Karpas-422 (cell line): ENCODE measurements around the gene PARP6. TPM values are rescaled to one million over a fixed set of nuclear protein-coding genes. Genes with fewer than 3 reads are reported as not detected.

ENCODE experiments used
- DNase-seq: peaks from one replicate; pipeline ENCODE4 v3.0.0-alpha.2; 2015
- H2AFZ ChIP-seq: fragments of 200-600 bp; sonication (generic); 2 replicates; pipeline ENCODE4 v1.6.1; 2014; ENCODE audit warnings: antibody characterized with exemption, low read length, mixed read lengths
- H3K27ac ChIP-seq: fragments of 200-600 bp; sonication (generic); 2 replicates; pipeline ENCODE4 v1.5.1; 2014; ENCODE audit warnings: mild to moderate bottlenecking, low read length, moderate library complexity
- H3K27me3 ChIP-seq: fragments of 200-600 bp; sonication (generic); 2 replicates; pipeline ENCODE4 v1.6.1; 2014; ENCODE audit warnings: low read length, mixed read lengths
- H3K36me3 ChIP-seq: fragments of 200-600 bp; sonication (generic); 2 replicates; pipeline ENCODE4 v1.6.1; 2014; ENCODE audit warnings: low read length, mixed read lengths; ENCODE audit not compliant: insufficient read depth
- H3K4me1 ChIP-seq: fragments of 200-600 bp; sonication (generic); 2 replicates; pipeline ENCODE4 v1.6.1; 2014; ENCODE audit warnings: mild to moderate bottlenecking, low read length, mixed read lengths
- H3K4me2 ChIP-seq: fragments of 200-600 bp; sonication (generic); 2 replicates; pipeline ENCODE4 v1.6.1; 2014; ENCODE audit warnings: low read length, low read depth, mild to moderate bottlenecking; ENCODE audit not compliant: poor library complexity, severe bottlenecking
- H3K4me3 ChIP-seq: fragments of 200-600 bp; sonication (generic); 2 replicates; pipeline ENCODE4 v1.5.1; 2014; ENCODE audit warnings: mild to moderate bottlenecking, antibody characterized with exemption, low read length, mixed read lengths
- H3K79me2 ChIP-seq: fragments of 200-600 bp; sonication (generic); 2 replicates; pipeline ENCODE4 v1.6.1; 2014; ENCODE audit warnings: mild to moderate bottlenecking, low read length, mixed read lengths
- H3K9ac ChIP-seq: fragments of 200-600 bp; sonication (generic); 2 replicates; pipeline ENCODE4 v1.6.0; 2014; ENCODE audit warnings: low read length
- H3K9me2 ChIP-seq: fragments of 200-600 bp; sonication (generic), shearing (Covaris generic); replicated peaks from 2 replicates; pipeline ENCODE4 v1.6.0; 2014; ENCODE audit warnings: mild to moderate bottlenecking, low read length, moderate library complexity; ENCODE audit not compliant: insufficient read depth
- H3K9me3 ChIP-seq: fragments of 300-700, 200-600 bp; sonication (generic); 2 replicates; pipeline ENCODE4 v1.6.1; 2014; ENCODE audit warnings: low read length, mixed read lengths
- H4K20me1 ChIP-seq: fragments of 200-600 bp; sonication (generic); 2 replicates; pipeline ENCODE4 v1.6.1; 2014; ENCODE audit warnings: mild to moderate bottlenecking, antibody characterized with exemption, low read length, low read depth; ENCODE audit not compliant: insufficient read depth
- total RNA-seq: library from RNA; depleted of rRNA; stranded (reverse); fragments of >200 nt; shearing (Covaris generic); gene quantifications from 2 replicates; pipeline ENCODE4 v1.2.3, GENCODE V29; 2014; ENCODE audit warnings: low replicate concordance

Gene PARP6
- total RNA-seq, 1 experiment from 2014 or later: 82.0 TPM

DNA sequence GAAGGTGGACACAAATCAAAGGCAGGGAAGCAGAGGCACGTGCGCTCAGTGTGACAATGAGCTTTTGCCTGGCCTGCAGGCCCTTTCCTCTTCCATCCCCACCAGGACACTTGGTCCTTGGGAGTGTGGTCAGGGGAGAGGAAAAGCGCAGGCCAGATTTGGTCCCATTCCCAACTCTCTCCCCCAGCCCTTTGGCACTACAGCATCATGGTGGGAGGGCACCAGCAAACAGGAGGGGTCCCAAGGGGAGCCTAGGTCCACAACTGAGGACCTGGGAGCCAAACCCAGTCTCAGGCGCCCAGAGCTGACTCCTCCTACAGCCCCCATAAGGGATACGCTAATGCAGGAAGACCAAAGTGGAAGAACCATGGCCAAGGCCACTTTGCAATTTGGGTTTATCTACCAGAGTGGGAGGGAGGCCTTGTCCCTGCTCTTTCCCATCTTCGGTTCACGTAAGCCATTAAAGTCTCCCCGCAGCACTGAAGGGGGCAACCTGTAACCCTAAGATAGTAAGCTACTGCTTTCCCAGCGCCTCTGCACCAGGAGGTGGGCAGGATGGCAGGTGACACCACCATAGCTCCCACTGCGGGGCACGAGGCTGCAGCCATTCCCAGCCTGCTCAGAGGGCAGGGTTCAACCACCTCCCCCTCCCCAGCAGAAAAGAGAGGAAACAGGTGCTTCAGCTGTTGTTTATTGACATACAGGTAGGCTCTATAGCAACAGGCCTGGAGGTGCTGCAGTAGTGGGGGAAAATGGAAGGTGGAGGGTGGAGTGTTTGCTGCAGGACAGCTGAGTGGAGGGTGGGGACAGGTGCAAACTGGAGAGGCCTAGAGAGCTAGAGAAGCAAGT is 73.8 kb downstream of the PARP6 start:
- no peak for DNase-seq
- Histone ChIP-seq H3K9ac (no peak overlapping the region), H3K4me2 (no peak overlapping the region), H3K36me3 (peaks cover 49% of the 10 kb centered on the region), H3K79me2 (no peaks in the 10 kb centered on the region), H3K4me1 (0 out of 2 replicates have a peak, but pooled peaks cover 2% of the 10 kb centered on the region), H2AFZ (no peak overlapping the region), H3K27ac (no peak overlapping the region), H3K9me3 (no peaks in the 10 kb centered on the region), H3K27me3 (no peaks in the 10 kb centered on the region), H3K4me3 (no peak overlapping the region), H4K20me1 (peaks cover 36% of the 10 kb centered on the region), H3K9me2 (no peaks in the 10 kb centered on the region)

- H3K36me3 ChIP-seq: peaks cover 41% of the 10 kb centered on the region
- no peak within 1 kb of the TSS for H3K4me3 ChIP-seq
- 0 out of 2 replicates have a peak, but pooled peaks cover 2% of the 10 kb centered on the region for H3K4me1 ChIP-seq
- no peak within 1 kb of the TSS for H3K4me2 ChIP-seq
- H3K9me3 ChIP-seq: no peaks in the 10 kb centered on the region
- H2AFZ ChIP-seq: no peak within 1 kb of the TSS
- H4K20me1 ChIP-seq: peaks cover 28% of the 10 kb centered on the region
- no peaks in the 10 kb centered on the region for H3K79me2 ChIP-seq
- no peaks in the 10 kb centered on the region for H3K27me3 ChIP-seq
- no peak within 1 kb of the TSS for H3K27ac ChIP-seq
- no peak within 1 kb of the TSS for H3K9ac ChIP-seq
- no peaks in the 10 kb centered on the region for H3K9me2 ChIP-seq
- DNase-seq: no peak
These were observed 74.6 kb downstream of the PARP6 start, which contains the start of gene GRAMD2A for GRCh38 chr15:72197460-72198355. Gene GRAMD2A (minus strand): TSS chr15:72197787.

DNA sequence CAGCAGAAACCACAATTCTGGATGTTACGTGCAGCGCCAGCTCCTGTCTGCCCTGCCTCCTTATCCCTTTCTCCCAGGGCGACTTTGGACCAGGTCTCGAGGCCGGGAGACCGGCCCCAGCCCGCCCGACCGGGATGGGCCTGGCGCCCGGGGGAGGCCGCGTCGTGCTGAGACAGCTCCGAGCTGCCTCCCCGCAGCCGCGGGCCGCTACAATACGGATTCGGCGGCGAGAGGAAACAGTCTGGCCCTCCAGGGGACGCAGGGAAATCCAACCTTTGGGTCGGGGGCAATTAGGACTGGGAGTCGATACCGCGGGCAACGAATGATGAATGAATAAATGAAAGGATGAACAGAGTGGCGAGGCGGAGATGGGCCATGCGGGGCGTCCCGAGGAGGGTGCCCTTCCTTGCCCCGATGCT is 75.3 kb downstream of the PARP6 start:
- Histone ChIP-seq H3K4me2 (no peak overlapping the region), H4K20me1 (peaks cover 21% of the 10 kb centered on the region), H3K4me3 (no peak overlapping the region), H3K4me1 (0 out of 2 replicates have a peak, but pooled peaks cover 2% of the 10 kb centered on the region), H3K79me2 (no peaks in the 10 kb centered on the region), H3K27ac (no peak overlapping the region), H3K36me3 (peaks cover 34% of the 10 kb centered on the region), H3K27me3 (no peaks in the 10 kb centered on the region), H3K9me3 (no peaks in the 10 kb centered on the region), H3K9ac (no peak overlapping the region), H2AFZ (no peak overlapping the region), H3K9me2 (no peaks in the 10 kb centered on the region)
- no peak for DNase-seq

- Histone ChIP-seq H3K4me1 (0 out of 2 replicates have a peak, but pooled peaks cover 2% of the 10 kb centered on the region), H3K9me3 (no peaks in the 10 kb centered on the region), H4K20me1 (peaks cover 21% of the 10 kb centered on the region), H3K4me2 (no peak overlapping the region), H3K27me3 (no peaks in the 10 kb centered on the region), H3K79me2 (no peaks in the 10 kb centered on the region), H3K27ac (no peak overlapping the region), H3K4me3 (no peak overlapping the region), H3K9ac (no peak overlapping the region), H2AFZ (no peak overlapping the region), H3K36me3 (peaks cover 29% of the 10 kb centered on the region), H3K9me2 (no peaks in the 10 kb centered on the region)
- no peak for DNase-seq
These were observed 75.8 kb downstream of the PARP6 start for GRCh38 chr15:72196409-72197040.

DNA sequence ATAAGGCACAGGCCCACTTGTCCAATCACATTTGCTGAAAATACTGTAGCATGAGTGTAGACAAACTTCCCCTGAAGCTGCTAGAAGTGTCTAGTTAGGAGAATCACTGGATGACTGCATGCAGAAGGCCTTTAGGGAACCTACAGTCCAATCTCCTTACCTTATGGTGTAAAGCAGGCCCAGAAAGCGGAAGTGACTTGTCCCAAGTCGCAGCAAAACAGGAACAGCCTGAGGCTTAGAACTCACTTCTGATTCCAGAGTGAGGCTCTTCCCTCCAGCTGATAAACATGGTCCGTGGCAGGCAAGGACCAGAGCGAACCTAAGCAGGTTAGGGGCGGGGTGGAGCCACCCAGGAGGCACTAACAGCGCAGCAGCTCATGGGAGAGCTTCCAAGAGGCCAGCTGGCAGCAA is 77.2 kb downstream of the PARP6 start:
- Histone ChIP-seq H3K4me2 (no peak overlapping the region), H3K79me2 (no peaks in the 10 kb centered on the region), H3K9me2 (no peaks in the 10 kb centered on the region), H3K27me3 (no peaks in the 10 kb centered on the region), H3K9ac (no peak overlapping the region), H3K4me1 (0 out of 2 replicates have a peak, but pooled peaks cover 2% of the 10 kb centered on the region), H3K4me3 (no peak overlapping the region), H3K9me3 (no peaks in the 10 kb centered on the region), H4K20me1 (peaks cover 11% of the 10 kb centered on the region), H3K27ac (no peak overlapping the region), H2AFZ (no peak overlapping the region), H3K36me3 (peaks cover 17% of the 10 kb centered on the region)
- peak; percentile 72 for DNase-seq

GRCh38 chr15:72193836-72194396 is 78.4 kb downstream of the PARP6 start:
- Histone ChIP-seq H3K4me1 (0 out of 2 replicates have a peak, but pooled peaks cover 2% of the 10 kb centered on the region), H3K4me3 (no peak overlapping the region), H4K20me1 (peaks cover 5% of the 10 kb centered on the region; the same call in 1 of the 2 replicates), H3K27ac (no peak overlapping the region), H3K9me2 (no peaks in the 10 kb centered on the region), H3K27me3 (no peaks in the 10 kb centered on the region), H3K4me2 (no peak overlapping the region), H3K9ac (no peak overlapping the region), H3K9me3 (no peaks in the 10 kb centered on the region), H3K36me3 (peaks cover 7% of the 10 kb centered on the region; the same call in 1 of the 2 replicates), H2AFZ (no peak overlapping the region), H3K79me2 (no peaks in the 10 kb centered on the region)
- DNase-seq: no peak

GRCh38 chr15:72192416-72192815 is 79.9 kb downstream of the PARP6 start:
- Histone ChIP-seq H3K36me3 (no peaks in the 10 kb centered on the region), H3K4me2 (no peak overlapping the region), H3K9me3 (no peaks in the 10 kb centered on the region), H3K9me2 (no peaks in the 10 kb centered on the region), H4K20me1 (no peaks in the 10 kb centered on the region; the same call in 1 of the 2 replicates), H3K4me3 (no peak overlapping the region), H3K27ac (no peak overlapping the region), H2AFZ (no peak overlapping the region), H3K27me3 (no peaks in the 10 kb centered on the region), H3K4me1 (0 out of 2 replicates have a peak, but pooled peaks cover 2% of the 10 kb centered on the region), H3K79me2 (no peaks in the 10 kb centered on the region), H3K9ac (no peak overlapping the region)
- no peak for DNase-seq
